CD8-positive, alpha-beta memory T cell (primary cell): ENCODE data around the gene DDAH2. TPM values are rescaled to one million over a fixed set of nuclear protein-coding genes. Genes with fewer than 3 reads are reported as not detected.

Source experiments
- CTCF ChIA-PET: fragments of 350-600 bp; sonication (Branson Sonifier 250); formaldehyde crosslinking; loops from one replicate; lab custom pipeline; 2021; ENCODE audit warnings: antibody characterized with exemption; lab: Charles Lee
- POLR2A ChIA-PET: fragments of 350-600 bp; sonication (Branson Sonifier 250); formaldehyde crosslinking; loops from one replicate; lab custom pipeline; 2021; ENCODE audit warnings: antibody characterized with exemption; lab: Charles Lee
- DNase-seq, 5 donors: peaks; one replicate each; pipeline versions ENCODE4 v3.0.0 to v3.0.0-alpha.2; 2020 to 2022; ENCODE audit warnings: mixed read lengths in 1 of 5
- H3K27ac ChIP-seq: one replicate; pipeline ENCODE4 v1.7.0; 2013; ENCODE audit warnings: low read depth, mild to moderate bottlenecking, low read length, moderate library complexity
- H3K27me3 ChIP-seq: 2 replicates; pipeline ENCODE4 v1.7.0; 2013; ENCODE audit warnings: low read length, mild to moderate bottlenecking; ENCODE audit not compliant: insufficient read depth, poor library complexity, severe bottlenecking
- H3K36me3 ChIP-seq: 2 replicates; pipeline ENCODE4 v1.7.0; 2013; ENCODE audit warnings: mild to moderate bottlenecking, low read length, moderate library complexity; ENCODE audit not compliant: insufficient read depth
- H3K4me1 ChIP-seq: 2 replicates; pipeline ENCODE4 v1.7.0; 2013; ENCODE audit warnings: mild to moderate bottlenecking, low read length, moderate library complexity; ENCODE audit not compliant: insufficient read depth
- H3K4me3 ChIP-seq: 2 replicates; pipeline ENCODE4 v1.7.0; 2013; ENCODE audit warnings: mild to moderate bottlenecking, low read length
- H3K9me3 ChIP-seq: 2 replicates; pipeline ENCODE4 v1.7.0; 2013; ENCODE audit warnings: mild to moderate bottlenecking, low read length
- H3K27ac Mint-ChIP-seq, 8 donors: one replicate each; pipeline ENCODE4 v1.8.0; 2020 to 2021; ENCODE audit warnings: mixed read lengths in 8 of 8, mild to moderate bottlenecking in 6 of 8, inconsistent platforms in 3 of 8, moderate library complexity in 3 of 8
- H3K27me3 Mint-ChIP-seq, 2 donors: one replicate each; pipeline ENCODE4 v1.8.0; 2020 to 2021; ENCODE audit warnings: mixed read lengths in 2 of 2, mild to moderate bottlenecking in 1 of 2, moderate library complexity in 1 of 2
- H3K36me3 Mint-ChIP-seq, 3 donors: one replicate each; pipeline ENCODE4 v1.8.0; 2020 to 2021; ENCODE audit warnings: mixed read lengths in 3 of 3, inconsistent platforms in 1 of 3, mild to moderate bottlenecking in 1 of 3
- H3K4me1 Mint-ChIP-seq, 3 donors: one replicate each; pipeline ENCODE4 v1.8.0; 2020 to 2021; ENCODE audit warnings: mixed read lengths in 3 of 3, inconsistent platforms in 1 of 3, mild to moderate bottlenecking in 1 of 3
- H3K4me3 Mint-ChIP-seq, 7 donors: one replicate each; pipeline ENCODE4 v1.8.0; 2020 to 2021; ENCODE audit warnings: mixed read lengths in 7 of 7, mild to moderate bottlenecking in 6 of 7, moderate library complexity in 4 of 7, inconsistent platforms in 2 of 7
- H3K9me3 Mint-ChIP-seq, 5 donors: one replicate each; pipeline ENCODE4 v1.8.0; 2020 to 2022; ENCODE audit warnings: mixed read lengths in 5 of 5, mild to moderate bottlenecking in 3 of 5, moderate library complexity in 2 of 5, inconsistent platforms in 1 of 5
- polyA plus RNA-seq: library from polyadenylated mRNA; unstranded; fragments of 300-500 nt; fragmentation: Illumina TruSeq; gene quantifications from one replicate; pipeline ENCODE4 v1.2.3, GENCODE V29; 2021
- total RNA-seq, 2 experiments: library from RNA; stranded (reverse); gene quantifications; one replicate each; pipeline ENCODE4 v1.2.3, GENCODE V29; 2021

Gene DDAH2
- total and polyA plus RNA-seq, 3 experiments from 2014 or later = 4.1 to 26.3 (median 4.9) TPM

DNA sequence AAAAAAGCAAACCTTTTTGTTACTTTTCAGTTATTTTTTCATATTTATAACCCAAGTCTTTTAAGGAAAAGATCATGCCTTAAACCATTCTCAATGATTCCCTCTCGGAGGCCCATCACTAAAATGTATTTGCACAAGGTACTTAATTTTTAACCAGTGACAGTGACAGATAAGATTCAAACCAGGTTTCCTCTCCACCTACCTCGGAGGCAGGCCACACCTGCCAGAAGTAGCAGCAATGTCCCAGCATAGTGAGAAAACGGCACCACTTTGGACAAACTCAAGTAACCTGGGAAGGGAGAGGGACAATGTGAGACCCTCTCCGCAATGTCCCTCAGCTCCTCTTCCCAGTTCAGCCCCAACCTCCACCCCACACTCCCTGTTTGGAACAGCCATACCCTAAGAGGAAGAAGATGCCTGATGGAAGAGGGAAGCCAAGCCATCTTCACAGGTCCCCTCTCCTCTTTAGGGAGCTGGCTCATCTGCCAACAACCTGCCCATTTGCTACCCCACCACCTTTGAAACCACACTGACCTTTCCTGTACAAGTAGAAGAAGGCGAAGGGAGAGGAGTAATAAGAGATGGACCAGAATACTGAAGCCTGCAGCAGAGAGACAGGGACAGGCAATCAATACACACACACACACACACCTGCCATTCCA, 28.2 kb downstream of the DDAH2 start:
- Histone ChIP-seq H3K27me3 (no peaks in the 10 kb centered on the region), H3K27ac (no peak overlapping the region), H3K9me3 (no peaks in the 10 kb centered on the region), H3K4me1 (peaks cover 24% of the 10 kb centered on the region), H3K36me3 (peaks cover 26% of the 10 kb centered on the region), H3K4me3 (no peak overlapping the region)
- peaks cover 0 to 54% (median 4%) of the 10 kb centered on the region in 3 donors for H3K36me3 Mint-ChIP-seq
- ChIA-PET CTCF (no interaction called here), POLR2A (interaction anchor here (0.6 kb wide), 1 partner anchor 38 kb away, joined by 3 read pairs; no protein-coding TSS in a partner anchor)
- no peaks in the 10 kb centered on the region for H3K9me3 Mint-ChIP-seq
- peak overlapping the region; percentile 49 to 99 (median 94) for H3K27ac Mint-ChIP-seq
- DNase-seq = no peak
- H3K4me1 Mint-ChIP-seq = peaks cover 39 to 48% (median 46%) of the 10 kb centered on the region in 3 donors
- peak overlapping the region; percentile 55 to 99 (median 92) for H3K4me3 Mint-ChIP-seq
- peaks cover 0 to 3% of the 10 kb centered on the region in 2 donors for H3K27me3 Mint-ChIP-seq

DNA sequence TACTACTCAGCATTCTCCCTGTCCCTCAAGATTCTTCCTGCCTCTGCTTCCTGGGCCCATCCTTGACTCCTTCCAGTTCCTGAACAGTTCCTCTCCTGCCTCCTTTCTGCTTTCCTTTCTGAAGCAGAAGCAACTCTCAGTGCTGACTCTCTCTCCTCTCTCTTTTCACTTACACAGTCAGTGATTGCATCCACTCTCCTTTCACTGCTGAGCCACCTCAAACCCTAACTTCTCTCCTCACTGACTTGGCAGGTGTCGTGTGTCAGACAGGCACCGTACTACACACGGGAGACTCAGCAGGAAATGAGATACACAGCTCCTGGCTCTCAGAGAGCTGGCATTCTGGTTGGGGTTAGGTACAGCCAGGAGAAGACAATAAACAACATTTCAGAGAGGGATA, 31.5 kb downstream of the DDAH2 start:
- Histone ChIP-seq H3K4me3 (no peak overlapping the region), H3K27ac (no peak overlapping the region), H3K27me3 (no peaks in the 10 kb centered on the region), H3K9me3 (no peaks in the 10 kb centered on the region), H3K36me3 (peaks cover 50% of the 10 kb centered on the region), H3K4me1 (peaks cover 16% of the 10 kb centered on the region)
- Mint-ChIP-seq H3K27ac (peak overlapping the region in 7 of 8 donors; percentile 42 to 82 (median 66)), H3K36me3 (peaks cover 0 to 75% (median 5%) of the 10 kb centered on the region in 3 donors), H3K4me3 (no peak overlapping the region), H3K27me3 (peaks cover 0 to 2% of the 10 kb centered on the region in 2 donors), H3K9me3 (no peaks in the 10 kb centered on the region), H3K4me1 (peaks cover 32 to 36% (median 35%) of the 10 kb centered on the region in 3 donors)
- CTCF ChIA-PET = no interaction called here
- POLR2A ChIA-PET = no interaction called here
- DNase-seq = no peak

DNA sequence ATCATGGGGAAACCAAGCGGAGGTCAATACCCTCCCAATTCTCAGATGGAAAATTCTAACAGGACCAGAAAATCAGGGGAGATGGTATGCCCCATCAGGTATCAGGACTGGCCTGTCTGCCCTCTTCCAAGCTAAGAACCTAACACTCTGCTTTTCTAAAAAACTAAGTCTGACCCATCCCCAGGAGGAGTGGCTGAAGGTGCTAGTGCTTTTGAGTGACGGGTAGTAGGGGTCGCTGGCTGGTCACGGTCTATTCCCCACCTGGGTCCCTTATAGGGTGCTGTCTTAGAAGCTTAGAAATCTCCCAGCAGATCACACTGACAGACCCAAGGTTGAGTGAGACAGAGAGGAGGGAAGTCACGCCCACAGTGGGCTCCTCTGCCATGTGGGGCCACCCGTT, 35.6 kb downstream of the DDAH2 start:
- Histone ChIP-seq H3K27ac (no peak overlapping the region), H3K4me1 (peaks cover 9% of the 10 kb centered on the region), H3K36me3 (peaks cover 65% of the 10 kb centered on the region), H3K4me3 (no peak overlapping the region), H3K27me3 (no peaks in the 10 kb centered on the region), H3K9me3 (no peaks in the 10 kb centered on the region)
- Mint-ChIP-seq H3K36me3 (peaks cover 0 to 88% (median 7%) of the 10 kb centered on the region in 3 donors), H3K4me3 (no peak overlapping the region), H3K27me3 (peaks cover 0 to 2% of the 10 kb centered on the region in 2 donors), H3K9me3 (no peaks in the 10 kb centered on the region), H3K4me1 (peaks cover 11 to 13% (median 11%) of the 10 kb centered on the region in 3 donors), H3K27ac (peak overlapping the region in 3 of 8 donors; percentile 8 to 63 (median 50))
- CTCF ChIA-PET = interaction anchor here (1.7 kb wide), 1 partner anchor 46 kb away, joined by 5 read pairs; the partner anchor contains the start of gene MSH5
- POLR2A ChIA-PET = no interaction called here
- no peak for DNase-seq

DNA sequence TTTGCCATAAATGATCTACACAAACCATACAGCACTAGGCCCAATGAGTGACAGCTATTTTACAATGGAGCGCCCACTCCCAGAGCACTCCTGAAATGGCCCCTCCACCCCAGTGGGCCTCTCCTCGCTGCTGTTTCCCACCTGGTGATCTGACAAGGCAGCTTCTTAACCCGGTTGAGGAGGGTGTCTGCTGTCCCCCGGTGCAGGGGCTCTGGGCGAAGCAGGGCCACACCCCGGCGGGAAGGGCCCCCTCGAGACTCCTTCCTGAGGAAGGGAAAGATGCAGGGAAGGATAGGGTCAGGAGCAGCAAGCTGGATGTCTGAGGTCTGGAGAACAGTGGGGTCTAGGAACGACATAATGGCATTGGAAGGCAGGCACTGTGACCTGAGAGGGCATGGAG, 36.2 kb downstream of the DDAH2 start:
- Mint-ChIP-seq H3K9me3 (no peaks in the 10 kb centered on the region), H3K27me3 (peaks cover 0 to 2% of the 10 kb centered on the region in 2 donors), H3K27ac (peak overlapping the region in 1 of 8 donors; percentile 73), H3K36me3 (peaks cover 0 to 92% (median 4%) of the 10 kb centered on the region in 3 donors), H3K4me1 (peaks cover 7 to 9% (median 8%) of the 10 kb centered on the region in 3 donors), H3K4me3 (no peak overlapping the region)
- POLR2A ChIA-PET = no interaction called here
- peaks cover 9% of the 10 kb centered on the region for H3K4me1 ChIP-seq
- H3K4me3 ChIP-seq = no peak overlapping the region
- H3K27ac ChIP-seq = no peak overlapping the region
- no peak for DNase-seq
- no peaks in the 10 kb centered on the region for H3K27me3 ChIP-seq
- CTCF ChIA-PET = interaction anchor here (1.7 kb wide), 1 partner anchor 47 kb away, joined by 5 read pairs; the partner anchor contains the start of gene MSH5
- no peaks in the 10 kb centered on the region for H3K9me3 ChIP-seq
- peaks cover 70% of the 10 kb centered on the region for H3K36me3 ChIP-seq

DNA sequence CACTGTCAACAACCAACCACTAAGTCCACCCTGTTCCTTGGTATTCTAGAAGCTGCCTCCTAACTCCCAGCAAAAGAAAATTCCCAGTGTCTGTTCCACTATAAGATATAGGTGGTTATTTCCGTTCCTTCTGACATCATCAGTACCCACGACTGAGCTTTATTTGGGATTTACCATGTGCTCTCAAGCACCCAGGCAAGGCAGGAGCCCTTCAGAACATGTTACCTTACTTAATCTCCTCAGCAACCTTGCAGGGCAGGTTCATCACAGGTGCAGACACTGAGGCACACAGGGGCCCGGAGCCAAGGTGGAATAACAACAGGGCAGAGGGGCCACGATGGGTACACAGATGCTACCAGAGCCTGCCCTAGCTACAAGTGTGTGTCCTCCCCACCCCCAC, 36.7 kb downstream of the DDAH2 start:
- Histone ChIP-seq H3K4me3 (no peak overlapping the region), H3K27ac (no peak overlapping the region), H3K9me3 (no peaks in the 10 kb centered on the region), H3K4me1 (peaks cover 9% of the 10 kb centered on the region), H3K27me3 (no peaks in the 10 kb centered on the region), H3K36me3 (peaks cover 70% of the 10 kb centered on the region)
- Mint-ChIP-seq H3K9me3 (no peaks in the 10 kb centered on the region), H3K4me1 (peaks cover 2 to 4% (median 3%) of the 10 kb centered on the region in 3 donors), H3K4me3 (no peak overlapping the region), H3K36me3 (peaks cover 0 to 92% (median 7%) of the 10 kb centered on the region in 3 donors), H3K27me3 (peaks cover 0 to 2% of the 10 kb centered on the region in 2 donors), H3K27ac (peak overlapping the region in 2 of 8 donors; percentile 7 to 80)
- CTCF ChIA-PET = interaction anchor here (1.7 kb wide), 1 partner anchor 47 kb away, joined by 5 read pairs; the partner anchor contains the start of gene MSH5
- POLR2A ChIA-PET = no interaction called here
- DNase-seq = no peak

DNA sequence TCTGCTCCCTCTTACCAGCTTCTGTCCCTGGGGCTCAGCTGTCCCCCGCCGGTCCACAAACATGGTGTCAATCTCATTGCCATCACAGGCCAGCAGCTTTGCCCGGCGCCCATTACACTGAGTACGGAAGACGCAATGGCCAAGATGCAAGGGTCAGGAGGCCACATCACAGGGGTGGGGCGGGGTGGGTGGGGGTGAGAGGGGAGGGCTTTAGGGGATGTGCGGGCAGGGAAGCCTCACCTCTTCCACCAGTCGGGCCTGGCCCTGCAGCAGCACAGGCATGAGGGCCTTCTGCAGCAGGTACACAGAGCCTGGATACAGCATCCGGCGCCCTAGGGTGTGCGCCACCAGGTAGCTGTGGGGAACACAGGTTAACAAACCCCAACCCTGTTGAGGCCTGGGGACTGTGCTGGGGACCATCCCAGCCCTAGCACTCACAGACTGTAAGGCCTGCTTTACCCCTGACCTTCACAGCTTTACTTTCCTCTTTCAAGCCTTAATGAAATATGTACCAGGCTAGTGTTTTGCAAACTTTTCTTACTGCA, 37.5 kb downstream of the DDAH2 start:
- ChIA-PET POLR2A (no interaction called here), CTCF (no interaction called here)
- Mint-ChIP-seq H3K4me3 (no peak overlapping the region), H3K9me3 (no peaks in the 10 kb centered on the region), H3K36me3 (peaks cover 0 to 91% (median 7%) of the 10 kb centered on the region in 3 donors), H3K27me3 (no peaks in the 10 kb centered on the region), H3K27ac (peak overlapping the region in 2 of 8 donors; percentile 22 to 35), H3K4me1 (no peaks in the 10 kb centered on the region)
- Histone ChIP-seq H3K9me3 (no peaks in the 10 kb centered on the region), H3K4me1 (peaks cover 9% of the 10 kb centered on the region), H3K27me3 (no peaks in the 10 kb centered on the region), H3K27ac (peak overlapping the region; percentile 68), H3K4me3 (no peak overlapping the region), H3K36me3 (peaks cover 70% of the 10 kb centered on the region)
- no peak for DNase-seq

DNA sequence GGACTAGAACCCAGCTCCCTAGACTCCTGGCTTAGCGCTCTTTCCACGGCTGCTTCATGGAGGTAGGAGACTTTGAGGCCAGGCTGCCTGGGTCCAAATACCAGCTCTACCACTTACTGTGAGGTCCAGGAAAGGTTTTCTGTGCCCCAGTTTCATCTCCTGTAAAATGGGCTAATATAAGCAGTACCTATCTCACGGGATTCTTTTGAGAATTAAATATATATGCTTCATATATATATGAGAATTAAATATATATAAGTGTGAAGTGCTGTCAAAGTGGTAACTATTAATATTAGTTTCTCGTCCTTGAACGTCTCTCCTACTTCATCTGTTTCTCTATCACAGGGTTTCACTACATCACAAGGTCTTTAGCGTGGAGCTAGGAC, 38.0 kb downstream of the DDAH2 start:
- H3K27me3 ChIP-seq = no peaks in the 10 kb centered on the region
- Mint-ChIP-seq H3K27me3 (no peaks in the 10 kb centered on the region), H3K27ac (peak overlapping the region in 4 of 8 donors; percentile 35 to 79 (median 58)), H3K36me3 (peaks cover 0 to 91% (median 12%) of the 10 kb centered on the region in 3 donors), H3K9me3 (no peaks in the 10 kb centered on the region), H3K4me1 (no peaks in the 10 kb centered on the region), H3K4me3 (no peak overlapping the region)
- CTCF ChIA-PET = interaction anchor here (1.4 kb wide), 1 partner anchor 38 kb away, joined by 3 read pairs; the partner anchor contains the start of gene DDAH2
- peaks cover 9% of the 10 kb centered on the region for H3K4me1 ChIP-seq
- H3K36me3 ChIP-seq = peaks cover 69% of the 10 kb centered on the region
- peak overlapping the region; percentile 68 for H3K27ac ChIP-seq
- H3K9me3 ChIP-seq = no peaks in the 10 kb centered on the region
- H3K4me3 ChIP-seq = no peak overlapping the region
- DNase-seq = no peak
- POLR2A ChIA-PET = no interaction called here
